Ramos (cell line): ENCODE results near the gene PDCD11.
"Not testable (repeated sequence)": the region's sequence is repeated elsewhere in the genome, so short reads cannot be mapped to it uniquely, and the experiment has no call there.

Experiments used
- in situ Hi-C: fragments of 300-500 bp; cut with MboI; formaldehyde crosslinking; loops from one replicate; pipeline ENCODE4 v1.14.3; 2022; ENCODE audit warnings: low sequenced_read_pairs; ENCODE audit not compliant: unreplicated experiment

The PDCD11 gene, protein sequence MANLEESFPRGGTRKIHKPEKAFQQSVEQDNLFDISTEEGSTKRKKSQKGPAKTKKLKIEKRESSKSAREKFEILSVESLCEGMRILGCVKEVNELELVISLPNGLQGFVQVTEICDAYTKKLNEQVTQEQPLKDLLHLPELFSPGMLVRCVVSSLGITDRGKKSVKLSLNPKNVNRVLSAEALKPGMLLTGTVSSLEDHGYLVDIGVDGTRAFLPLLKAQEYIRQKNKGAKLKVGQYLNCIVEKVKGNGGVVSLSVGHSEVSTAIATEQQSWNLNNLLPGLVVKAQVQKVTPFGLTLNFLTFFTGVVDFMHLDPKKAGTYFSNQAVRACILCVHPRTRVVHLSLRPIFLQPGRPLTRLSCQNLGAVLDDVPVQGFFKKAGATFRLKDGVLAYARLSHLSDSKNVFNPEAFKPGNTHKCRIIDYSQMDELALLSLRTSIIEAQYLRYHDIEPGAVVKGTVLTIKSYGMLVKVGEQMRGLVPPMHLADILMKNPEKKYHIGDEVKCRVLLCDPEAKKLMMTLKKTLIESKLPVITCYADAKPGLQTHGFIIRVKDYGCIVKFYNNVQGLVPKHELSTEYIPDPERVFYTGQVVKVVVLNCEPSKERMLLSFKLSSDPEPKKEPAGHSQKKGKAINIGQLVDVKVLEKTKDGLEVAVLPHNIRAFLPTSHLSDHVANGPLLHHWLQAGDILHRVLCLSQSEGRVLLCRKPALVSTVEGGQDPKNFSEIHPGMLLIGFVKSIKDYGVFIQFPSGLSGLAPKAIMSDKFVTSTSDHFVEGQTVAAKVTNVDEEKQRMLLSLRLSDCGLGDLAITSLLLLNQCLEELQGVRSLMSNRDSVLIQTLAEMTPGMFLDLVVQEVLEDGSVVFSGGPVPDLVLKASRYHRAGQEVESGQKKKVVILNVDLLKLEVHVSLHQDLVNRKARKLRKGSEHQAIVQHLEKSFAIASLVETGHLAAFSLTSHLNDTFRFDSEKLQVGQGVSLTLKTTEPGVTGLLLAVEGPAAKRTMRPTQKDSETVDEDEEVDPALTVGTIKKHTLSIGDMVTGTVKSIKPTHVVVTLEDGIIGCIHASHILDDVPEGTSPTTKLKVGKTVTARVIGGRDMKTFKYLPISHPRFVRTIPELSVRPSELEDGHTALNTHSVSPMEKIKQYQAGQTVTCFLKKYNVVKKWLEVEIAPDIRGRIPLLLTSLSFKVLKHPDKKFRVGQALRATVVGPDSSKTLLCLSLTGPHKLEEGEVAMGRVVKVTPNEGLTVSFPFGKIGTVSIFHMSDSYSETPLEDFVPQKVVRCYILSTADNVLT (N-terminal part only)

DNA sequence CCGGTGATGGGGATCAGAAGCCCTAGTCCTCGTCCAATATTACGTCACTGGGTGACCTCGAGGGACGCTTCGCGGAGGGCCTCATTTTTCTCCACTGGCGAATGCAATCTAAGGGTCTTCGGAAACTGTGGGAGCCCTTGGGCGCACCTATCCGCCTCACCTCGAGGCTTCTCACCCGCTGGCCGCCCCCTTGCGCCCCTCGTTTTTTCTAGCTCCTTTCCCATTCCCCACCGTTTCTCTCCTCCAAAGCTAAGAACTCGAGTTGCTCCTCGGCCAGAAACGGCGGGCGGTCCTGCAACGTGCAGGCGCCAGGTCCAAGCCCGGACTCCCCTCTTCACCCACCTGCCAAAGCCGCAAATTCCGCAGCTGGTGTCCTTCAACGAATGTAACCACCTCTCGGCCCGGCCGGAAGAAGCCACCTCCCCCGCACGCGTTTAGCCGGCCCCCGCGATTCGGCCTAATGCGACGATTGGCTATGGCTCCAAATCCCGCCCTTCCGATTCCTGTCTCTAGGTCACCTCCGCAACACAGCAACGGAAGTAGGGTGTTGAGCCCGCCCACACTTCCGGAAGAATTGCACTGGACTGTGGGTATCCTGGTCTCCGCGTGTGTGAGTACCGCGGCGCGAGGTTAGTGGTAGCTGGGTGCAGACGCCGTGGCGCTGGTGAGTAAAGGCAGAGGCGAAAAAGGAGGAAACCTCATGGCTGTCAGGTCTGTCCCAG is at the start of gene PDCD11, which contains the start of gene ATP5MK:
TSS of gene PDCD11 (plus strand) at position 560 of the 722 bp plus-strand sequence. CDS start 1,801 bp downstream, outside the sequence.
TSS of gene ATP5MK (minus strand) at position 409 of the 722 bp plus-strand sequence. CDS start 4,018 bp downstream, outside the sequence.
- in situ Hi-C loops, result no loop called here

DNA sequence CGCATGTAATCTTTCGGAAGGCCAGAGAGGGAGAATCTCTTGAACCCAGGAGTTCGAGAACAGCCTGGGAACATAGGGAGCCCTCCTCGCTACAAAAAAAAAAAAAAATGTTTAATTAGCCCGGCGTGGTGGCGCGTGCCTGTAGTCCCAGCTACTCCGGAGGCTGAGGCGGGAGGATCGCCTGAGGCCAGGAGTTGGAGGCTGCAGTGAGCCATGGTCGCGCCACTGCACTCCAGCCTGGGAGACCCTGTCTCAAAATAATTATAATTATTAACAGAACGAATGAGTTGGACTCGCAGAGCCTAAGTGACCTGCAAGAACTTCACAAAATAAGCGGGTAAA is 46.3 kb upstream of the PDCD11 start:
- in situ Hi-C loops, result no loop called here

DNA sequence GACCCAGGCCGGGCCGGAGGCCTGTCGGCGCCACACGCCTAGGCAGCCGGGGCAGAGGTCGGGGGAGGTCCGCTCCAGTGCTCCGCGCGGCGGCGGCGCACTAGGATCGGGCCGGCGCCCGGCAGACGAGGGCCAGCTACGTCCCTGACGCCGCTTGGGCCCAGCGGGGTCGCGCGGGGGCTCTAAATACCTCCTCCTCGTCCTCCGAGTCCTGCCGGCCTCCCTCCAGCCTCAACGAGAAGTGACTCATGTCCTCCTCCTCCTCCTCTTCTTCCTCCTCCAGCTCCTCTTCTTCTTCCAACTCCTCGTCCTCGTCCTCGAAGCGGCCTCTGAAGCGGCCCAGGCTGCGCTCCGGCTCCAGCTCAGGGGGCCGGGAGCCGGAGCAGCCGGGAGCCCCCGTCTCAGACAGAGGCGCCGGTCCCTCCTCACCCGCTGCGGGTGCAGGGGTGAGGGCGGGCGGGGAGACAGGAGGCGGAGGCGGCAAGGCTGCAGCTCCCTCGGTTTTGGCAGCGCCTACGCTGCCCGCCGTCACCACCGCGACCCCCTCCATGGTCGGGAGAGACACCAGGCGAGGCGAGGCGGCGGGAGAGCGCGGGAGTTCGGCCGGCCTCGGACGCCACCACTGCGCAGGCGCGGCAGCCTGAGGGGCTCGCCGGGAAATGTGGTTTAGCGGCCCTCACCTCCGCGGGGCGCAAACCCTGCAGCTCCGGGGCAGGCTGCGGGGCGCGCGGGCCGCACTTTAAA is 45.7 kb upstream of the PDCD11 start, which contains the start of gene PCGF6:
TSS of gene PCGF6 (minus strand) at position 624 of the 744 bp plus-strand sequence. CDS start at position 550, 74 bp downstream.
- in situ Hi-C loops, result no loop called here

DNA sequence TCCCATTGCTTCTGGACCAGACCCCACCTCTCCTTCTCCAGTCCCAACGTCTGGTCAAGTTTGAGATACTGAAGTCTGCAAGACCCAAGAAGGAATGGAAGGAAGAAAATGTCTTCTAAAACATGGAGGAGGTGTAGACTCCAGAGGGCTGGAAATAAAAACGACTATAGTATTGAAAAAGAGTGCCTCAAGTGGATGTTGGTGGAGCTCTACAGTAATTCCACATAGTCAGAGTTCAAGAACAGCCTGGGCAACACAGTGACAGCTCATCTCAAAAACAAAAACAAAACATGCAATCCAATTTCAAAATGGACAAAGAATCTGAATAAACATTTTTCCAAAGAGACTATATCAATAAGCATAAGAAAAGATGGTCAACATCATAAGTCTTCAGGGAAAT is 43.1 kb upstream of the PDCD11 start:
- in situ Hi-C loops, result no loop called here

DNA sequence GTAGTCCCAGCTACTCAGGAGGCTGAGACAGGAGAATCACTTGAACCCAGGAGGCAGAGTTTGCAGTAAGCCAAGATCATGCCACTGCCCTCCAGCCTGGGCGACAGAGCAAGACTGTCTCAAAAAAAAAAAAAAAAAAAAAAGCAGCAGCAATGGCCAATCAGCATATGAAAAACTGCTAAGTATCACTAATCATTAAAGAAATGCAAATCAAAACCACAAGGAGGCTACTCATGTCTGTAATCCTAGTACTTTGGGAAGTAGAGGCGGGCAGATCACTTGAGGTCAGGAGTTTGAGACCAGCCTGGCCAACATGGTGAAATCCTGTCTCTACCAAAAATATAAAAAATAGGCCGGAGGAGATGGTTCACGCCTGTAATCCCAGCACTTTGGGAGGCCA is 41.9 kb upstream of the PDCD11 start:
- in situ Hi-C loops, result not testable (repeated sequence)

DNA sequence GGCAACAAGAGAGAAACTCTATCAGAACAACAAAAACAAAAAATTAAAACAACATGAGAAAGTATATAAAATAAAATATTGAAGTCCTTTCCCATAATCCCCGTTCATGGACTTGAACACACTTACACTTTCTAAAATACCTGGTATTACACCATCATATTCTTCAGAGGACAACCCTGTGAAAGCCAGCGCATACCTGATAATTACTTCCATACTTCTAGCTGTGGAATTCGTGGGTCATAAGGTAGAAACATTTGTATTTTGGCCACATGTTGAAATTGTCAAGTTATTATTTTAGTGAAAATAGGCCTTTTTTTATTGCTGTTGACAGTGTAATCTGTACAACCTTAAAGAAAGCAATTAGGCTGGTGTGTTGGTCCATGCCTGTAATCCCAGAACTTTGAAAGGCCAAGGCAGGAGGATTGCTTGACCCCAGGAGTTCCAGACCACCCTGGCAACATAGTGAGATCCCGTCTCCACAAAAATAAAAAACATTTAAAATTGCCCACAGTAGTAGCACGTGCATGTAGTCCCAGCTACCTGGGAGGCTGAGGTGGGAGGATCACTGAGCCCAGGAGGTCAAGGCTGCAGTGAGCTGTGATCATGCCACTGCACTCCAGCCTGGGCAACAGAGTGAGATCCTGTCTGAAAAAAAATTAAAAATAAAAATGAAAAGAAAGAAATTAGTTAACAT is 40.4 kb upstream of the PDCD11 start:
- in situ Hi-C loops, result no loop called here

DNA sequence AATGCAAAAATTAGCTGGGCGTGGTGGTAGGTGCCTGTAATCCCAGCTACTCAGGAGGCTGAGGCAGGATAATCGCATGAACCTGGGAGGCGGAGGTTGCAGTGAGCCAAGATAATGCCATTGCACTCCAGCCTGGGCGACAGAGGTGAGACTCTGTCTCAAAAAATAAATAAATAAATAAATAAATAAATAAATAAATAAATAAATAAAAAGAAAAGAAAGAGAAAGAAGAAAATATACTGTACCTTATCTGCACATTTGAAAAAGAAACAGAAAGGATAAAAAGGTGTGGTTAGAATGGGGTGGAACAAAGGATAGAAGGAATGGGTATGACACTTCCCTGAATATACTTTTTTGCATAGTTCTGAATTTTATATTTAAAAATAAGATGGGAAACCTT is 36.9 kb upstream of the PDCD11 start:
- in situ Hi-C loops, result not testable (repeated sequence)

DNA sequence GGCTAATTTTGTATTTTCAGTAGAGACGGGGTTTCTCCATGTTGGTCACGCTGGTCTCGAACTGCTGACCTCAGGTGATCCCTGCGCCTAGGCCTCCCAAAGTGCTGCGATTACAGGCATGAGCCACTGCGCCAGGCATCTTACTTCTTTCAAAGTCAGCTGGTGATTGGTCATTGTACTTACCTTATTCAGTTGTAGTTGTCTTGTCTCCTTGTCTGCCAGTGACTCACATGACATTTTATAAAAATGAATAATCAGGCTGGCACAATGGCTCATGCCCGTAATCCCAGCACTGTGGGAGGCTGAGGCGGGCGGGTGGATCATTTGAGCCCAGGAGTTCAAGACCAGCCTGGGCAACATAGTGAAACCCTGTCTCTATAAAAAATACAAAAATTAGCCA is 35.6 kb upstream of the PDCD11 start:
- in situ Hi-C loops, result not testable (repeated sequence)

DNA sequence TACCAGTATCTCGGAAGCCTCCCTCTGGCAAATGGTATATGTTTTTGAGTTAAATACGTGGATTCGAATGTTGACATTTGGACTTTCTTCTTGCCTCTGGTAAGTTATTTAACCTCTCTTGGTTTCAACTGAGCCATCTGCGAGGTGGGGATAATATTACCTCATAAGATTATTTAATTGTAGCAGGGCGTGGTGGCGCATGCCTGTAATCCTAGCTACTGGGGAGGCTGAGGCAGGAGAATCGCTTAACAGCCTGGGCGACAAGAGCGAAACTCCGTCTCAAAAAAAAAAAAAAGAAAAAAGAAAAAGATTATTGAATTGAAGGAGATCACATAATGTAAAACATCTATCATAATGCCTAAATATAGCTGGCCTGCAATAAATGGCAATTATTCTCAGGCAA is 29.0 kb upstream of the PDCD11 start:
- in situ Hi-C loops, result no loop called here

DNA sequence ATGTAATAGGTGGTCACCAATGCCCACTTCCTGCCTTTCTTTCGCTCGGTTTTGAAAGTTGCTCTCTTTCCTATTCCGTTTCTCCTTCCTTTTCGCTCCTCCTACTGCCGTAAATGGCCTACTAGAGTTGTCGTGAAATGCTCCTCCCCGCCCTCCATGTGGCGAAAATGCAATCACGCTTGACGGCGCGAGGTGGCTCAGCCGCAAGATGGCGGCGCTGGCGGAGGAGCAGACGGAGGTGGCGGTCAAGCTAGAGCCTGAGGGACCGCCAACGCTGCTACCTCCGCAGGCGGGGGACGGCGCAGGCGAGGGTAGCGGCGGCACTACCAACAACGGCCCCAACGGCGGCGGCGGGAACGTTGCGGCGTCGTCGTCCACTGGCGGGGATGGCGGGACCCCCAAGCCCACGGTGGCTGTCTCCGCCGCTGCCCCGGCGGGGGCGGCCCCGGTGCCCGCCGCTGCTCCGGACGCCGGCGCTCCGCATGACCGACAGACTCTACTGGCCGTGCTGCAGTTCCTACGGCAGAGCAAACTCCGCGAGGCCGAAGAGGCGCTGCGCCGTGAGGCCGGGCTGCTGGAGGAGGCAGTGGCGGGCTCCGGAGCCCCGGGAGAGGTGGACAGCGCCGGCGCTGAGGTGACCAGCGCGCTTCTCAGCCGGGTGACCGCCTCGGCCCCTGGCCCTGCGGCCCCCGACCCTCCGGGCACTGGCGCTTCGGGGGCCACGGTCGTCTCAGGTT is 28.5 kb upstream of the PDCD11 start, which contains the start of gene TAF5:
TSS of gene TAF5 (plus strand) at position 195 of the 737 bp plus-strand sequence. CDS start at position 209, 14 bp downstream.
- in situ Hi-C loops, result no loop called here

DNA sequence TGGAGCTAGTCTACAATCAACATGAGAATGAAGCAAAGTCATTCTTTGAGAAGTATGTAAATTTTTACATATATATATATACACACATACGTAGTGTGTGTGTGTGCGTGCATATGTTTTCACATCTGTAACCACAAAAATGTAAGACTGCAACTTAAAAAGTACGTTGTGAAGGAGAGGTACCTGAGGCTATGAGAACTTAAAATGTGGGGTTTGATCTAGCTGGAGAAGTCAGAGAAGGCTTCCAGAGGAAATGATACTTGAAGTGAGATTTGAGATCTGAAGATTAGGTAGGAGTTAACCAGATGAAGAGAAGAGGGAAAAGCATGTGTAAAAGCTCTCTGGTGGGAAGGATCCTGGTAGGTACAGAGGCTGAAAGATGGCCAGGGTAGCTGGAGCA is 22.9 kb upstream of the PDCD11 start:
- in situ Hi-C loops, result no loop called here

DNA sequence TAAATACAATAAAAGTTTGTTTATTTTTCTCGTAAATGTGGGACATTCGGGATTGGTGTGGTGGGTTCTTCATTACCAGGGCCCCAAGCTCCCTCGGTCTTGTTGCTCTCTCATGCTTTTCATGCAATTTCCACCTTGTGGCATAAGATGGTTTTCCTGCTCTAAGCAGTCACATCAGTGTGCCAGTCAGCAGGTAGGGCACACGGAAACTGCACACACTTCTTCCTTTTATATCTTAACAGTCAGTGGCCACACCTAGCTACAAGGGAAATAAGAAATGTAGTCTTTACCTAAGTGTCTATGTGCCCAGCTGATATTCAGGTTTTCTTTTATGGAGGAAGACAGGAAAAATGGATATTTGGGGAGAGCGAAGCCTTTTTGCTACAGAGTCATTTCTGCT is 22.2 kb upstream of the PDCD11 start:
- in situ Hi-C loops, result no loop called here

DNA sequence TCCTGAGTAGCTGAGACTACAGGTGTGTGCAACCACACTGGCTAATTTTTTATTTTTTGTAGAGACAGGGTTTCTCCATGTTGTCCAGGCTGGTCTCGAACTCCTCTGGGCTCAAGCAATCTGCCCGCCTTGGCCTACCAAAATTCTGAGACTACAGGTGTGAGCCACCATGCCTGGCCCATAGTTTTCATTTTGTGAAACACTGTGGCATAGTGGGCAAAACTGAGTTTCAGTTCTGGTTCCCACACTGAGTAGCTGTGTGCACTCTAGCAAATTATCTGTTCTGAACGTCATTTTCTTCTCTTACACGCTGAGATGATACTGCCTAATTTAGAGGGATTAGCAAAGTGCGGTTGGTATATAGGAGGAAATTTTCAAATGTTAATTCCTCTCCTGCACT is 13.7 kb upstream of the PDCD11 start:
- in situ Hi-C loops, result no loop called here

DNA sequence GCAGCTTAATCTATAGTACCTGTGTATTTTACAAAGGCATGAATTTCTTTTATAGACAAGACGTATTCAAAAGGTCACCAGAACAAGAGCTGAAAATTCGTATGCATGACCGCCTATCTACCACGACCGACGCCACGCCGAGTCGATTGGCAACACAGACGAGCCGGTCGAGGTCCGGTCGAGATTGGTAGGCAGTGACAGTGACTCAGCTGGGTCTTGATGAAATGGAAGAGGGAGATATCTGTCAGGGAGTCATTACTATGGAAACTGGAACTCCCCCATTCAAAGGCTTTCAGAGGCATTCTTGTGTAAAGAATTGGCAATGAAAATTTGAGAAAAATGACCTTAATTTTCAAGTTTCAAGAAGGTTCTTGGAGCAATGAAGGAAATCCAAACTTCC is 2.2 kb upstream of the PDCD11 start:
- in situ Hi-C loops, result no loop called here

DNA sequence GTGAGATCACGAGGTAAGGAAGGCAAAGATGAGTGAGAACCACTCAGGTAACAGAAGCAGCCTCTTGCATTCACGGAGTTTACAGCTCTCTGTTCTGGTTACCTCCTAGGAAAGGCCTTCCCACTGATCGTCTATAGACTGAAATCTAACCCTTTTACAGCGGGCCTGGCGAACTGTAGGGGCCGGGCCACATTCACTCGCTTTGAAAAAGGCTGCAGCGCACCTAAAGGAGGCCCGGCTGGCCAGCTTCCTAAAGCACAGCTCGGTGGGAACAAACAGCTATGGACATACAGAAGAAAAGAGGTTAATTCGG is 716 bp upstream of the PDCD11 start:
- in situ Hi-C loops, result no loop called here

DNA sequence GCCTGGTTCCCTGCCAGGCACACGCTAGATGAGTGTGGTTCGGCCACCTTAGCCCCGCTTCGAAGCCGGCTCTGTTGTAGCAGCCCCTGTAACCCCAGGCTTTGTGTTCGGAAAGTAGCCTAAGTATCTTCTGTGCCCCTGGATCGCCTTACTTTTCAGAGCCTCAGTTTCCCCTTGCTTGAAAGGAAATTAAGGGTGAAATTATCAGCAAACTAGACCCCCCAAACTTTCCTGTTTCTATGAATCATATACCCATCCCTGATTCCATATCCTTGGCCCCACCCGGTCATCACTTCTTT is 312 bp downstream of the PDCD11 start:
- in situ Hi-C loops, result no loop called here

DNA sequence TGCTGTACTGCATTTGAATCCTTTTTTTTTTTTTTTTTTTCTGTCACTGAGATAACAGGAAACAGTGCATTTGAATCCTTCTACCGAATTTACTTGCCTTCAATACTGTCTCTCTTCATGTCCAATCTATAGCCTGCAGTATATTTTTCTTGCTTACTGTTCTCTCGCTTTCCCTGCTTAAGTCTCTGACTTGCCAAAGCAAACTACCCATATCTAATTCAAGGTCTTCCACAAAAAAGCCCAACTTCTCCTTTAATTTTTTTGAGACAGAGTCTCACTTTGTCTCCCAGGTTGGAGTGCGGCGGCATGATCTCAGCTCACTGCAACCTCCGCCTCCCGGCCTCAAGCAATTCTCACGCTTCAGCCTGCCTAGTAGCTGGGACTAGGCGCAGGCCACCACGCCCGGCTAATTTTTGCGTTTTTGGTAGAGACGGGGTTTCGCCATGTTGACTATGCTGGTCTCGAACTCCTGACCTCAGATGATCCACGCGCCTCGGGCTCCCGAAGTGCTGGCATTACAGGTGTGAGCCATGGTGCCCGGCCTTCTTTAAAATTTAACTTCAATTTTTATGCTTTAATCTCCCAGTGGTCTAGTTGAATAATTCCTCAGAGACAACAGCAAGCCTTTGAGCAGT is 882 bp downstream of the PDCD11 start:
- in situ Hi-C loops, result no loop called here

DNA sequence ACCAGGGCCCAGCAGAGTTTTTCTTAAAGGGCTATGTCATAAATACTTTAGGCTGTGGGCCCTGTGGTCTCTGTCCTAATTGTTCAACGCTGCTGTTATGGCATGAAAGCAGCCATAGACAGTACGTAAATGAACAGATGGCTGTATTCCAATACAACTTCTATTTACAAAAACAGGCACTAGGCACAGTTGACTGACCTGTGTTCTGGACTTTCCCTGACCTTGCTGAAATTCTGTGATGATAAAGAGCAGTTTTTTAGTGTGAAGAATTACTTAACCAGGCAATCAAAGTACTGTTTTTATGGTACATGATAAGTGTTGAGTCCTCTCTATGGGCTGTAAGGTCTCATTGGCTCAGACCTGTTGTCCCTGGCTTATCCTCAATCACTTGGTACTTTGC is 17.1 kb downstream of the PDCD11 start:
- in situ Hi-C loops, result no loop called here
